KMS-11 (cell line): Measurements from ENCODE around the gene TRIO.

ENCODE experiments used
- H2AFZ ChIP-seq: fragments of 200-600 bp; sonication (generic); 2 replicates; pipeline ENCODE4 v1.6.1; 2016; ENCODE audit warnings: antibody characterized with exemption, mixed run types, low read depth
- H3K27ac ChIP-seq: fragments of 200-600 bp; sonication (generic); 2 replicates; pipeline ENCODE4 v1.6.1; 2016; ENCODE audit warnings: mild to moderate bottlenecking, mixed run types
- H3K27me3 ChIP-seq: fragments of 200-600 bp; sonication (generic); 2 replicates; pipeline ENCODE4 v1.6.1; 2017; ENCODE audit warnings: mild to moderate bottlenecking, low read depth, mixed run types, moderate library complexity; ENCODE audit not compliant: insufficient read depth
- H3K36me3 ChIP-seq: fragments of 200-600 bp; sonication (generic); 2 replicates; pipeline ENCODE4 v1.6.1; 2017; ENCODE audit warnings: mild to moderate bottlenecking, mixed run types; ENCODE audit not compliant: insufficient read depth
- H3K4me1 ChIP-seq: fragments of 200-600 bp; sonication (generic); 2 replicates; pipeline ENCODE4 v1.6.1; 2016; ENCODE audit warnings: mild to moderate bottlenecking, low read depth, mixed run types; ENCODE audit not compliant: poor library complexity, severe bottlenecking
- H3K4me2 ChIP-seq: fragments of 200-600 bp; sonication (generic); 2 replicates; pipeline ENCODE4 v1.7.0; 2016; ENCODE audit warnings: mild to moderate bottlenecking, mixed run types
- H3K4me3 ChIP-seq: fragments of 200-600 bp; sonication (generic); IDR thresholded peaks from 2 replicates; pipeline ENCODE4 v1.6.1; 2017; ENCODE audit warnings: low read depth, low read length, mixed read lengths; ENCODE audit not compliant: insufficient read depth
- H3K79me2 ChIP-seq: fragments of 200-600 bp; sonication (generic); 2 replicates; pipeline ENCODE4 v1.6.1; 2016; ENCODE audit warnings: low read depth, mixed run types; ENCODE audit not compliant: insufficient read depth
- H3K9ac ChIP-seq: fragments of 200-600 bp; sonication (generic); 2 replicates; pipeline ENCODE4 v1.6.1; 2016; ENCODE audit warnings: mild to moderate bottlenecking, mixed run types
- H4K20me1 ChIP-seq: fragments of 200-600 bp; sonication (generic); 2 replicates; pipeline ENCODE4 v1.6.1; 2016; ENCODE audit warnings: mild to moderate bottlenecking, mixed run types; ENCODE audit not compliant: insufficient read depth
- CTCF ChIP-seq: fragments of 200-600 bp; sonication (generic); conservative IDR thresholded peaks from 2 replicates; pipeline ENCODE4 v1.6.1; 2017; ENCODE audit warnings: low read depth, mild to moderate bottlenecking, antibody characterized with exemption, low read length, moderate library complexity, mixed read lengths

Gene TRIO

DNA sequence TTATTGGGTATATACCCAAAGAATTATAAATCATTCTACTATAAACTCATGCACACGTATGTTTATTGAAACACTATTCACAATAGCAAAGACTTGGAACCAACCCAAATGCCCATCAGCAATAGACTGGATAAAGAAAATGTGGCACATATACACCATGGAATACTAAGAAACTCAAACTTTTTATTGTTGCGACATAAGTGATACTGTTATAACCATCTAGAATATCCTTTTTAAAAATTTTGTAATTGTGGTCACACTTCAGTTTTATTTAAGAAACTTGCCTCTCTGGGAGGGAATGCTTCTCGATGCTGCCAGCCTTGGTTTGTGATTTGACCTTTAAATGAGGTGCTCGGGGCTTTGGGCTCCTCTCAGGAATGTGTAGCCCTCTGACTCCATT, 237.6 kb downstream of the TRIO start:
- Histone ChIP-seq H3K79me2 (no peaks in the 10 kb centered on the region), H3K36me3 (peaks cover 10% of the 10 kb centered on the region; the same call in 1 of the 2 replicates), H3K4me1 (no peaks in the 10 kb centered on the region)

DNA sequence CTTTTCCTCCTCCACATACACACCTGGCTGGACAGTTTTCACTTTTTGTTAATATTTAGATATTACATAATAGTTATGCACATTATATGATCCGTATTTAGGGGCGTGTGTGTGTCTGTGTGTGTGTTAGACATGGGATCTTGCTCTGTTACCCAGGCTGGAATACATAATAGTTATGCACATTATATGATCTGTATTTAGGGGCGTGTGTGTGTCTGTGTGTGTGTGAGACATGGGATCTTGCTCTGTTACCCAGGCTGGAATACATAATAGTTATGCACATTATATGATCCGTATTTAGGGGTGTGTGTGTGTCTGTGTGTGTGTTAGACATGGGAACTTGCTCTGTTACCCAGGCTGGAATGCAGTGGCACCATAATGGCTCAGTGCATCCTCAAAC, 239.5 kb downstream of the TRIO start:
- H3K4me2 ChIP-seq = no peak overlapping the region
- no peaks in the 10 kb centered on the region for H4K20me1 ChIP-seq
- no peak for TF ChIP-seq CTCF

More for the DNA sequence above, 237.6 kb downstream of the TRIO start:
- Histone ChIP-seq H3K4me2 (no peak overlapping the region), H3K27ac (no peak overlapping the region), H3K27me3 (no peaks in the 10 kb centered on the region), H3K4me3 (no peak overlapping the region), H3K9ac (no peak overlapping the region), H4K20me1 (no peaks in the 10 kb centered on the region), H2AFZ (no peak overlapping the region)
- TF ChIP-seq CTCF = no peak

GRCh38 chr5:14383923-14384322, 240.8 kb downstream of the TRIO start:
- H3K4me1 ChIP-seq = no peaks in the 10 kb centered on the region
- peaks cover 6% of the 10 kb centered on the region; the same call in 1 of the 2 replicates for H3K36me3 ChIP-seq
- no peak overlapping the region for H3K27ac ChIP-seq
- no peak for TF ChIP-seq CTCF
- no peak overlapping the region for H2AFZ ChIP-seq
- H3K27me3 ChIP-seq = no peaks in the 10 kb centered on the region
- H3K79me2 ChIP-seq = no peaks in the 10 kb centered on the region
- no peak overlapping the region for H3K4me3 ChIP-seq
- H3K9ac ChIP-seq = no peak overlapping the region
- H4K20me1 ChIP-seq = no peaks in the 10 kb centered on the region
- H3K4me2 ChIP-seq = no peak overlapping the region

More for the DNA sequence above, 239.5 kb downstream of the TRIO start:
- Histone ChIP-seq H3K9ac (no peak overlapping the region), H3K36me3 (peaks cover 10% of the 10 kb centered on the region; the same call in 1 of the 2 replicates), H2AFZ (no peak overlapping the region), H3K79me2 (no peaks in the 10 kb centered on the region), H3K4me3 (no peak overlapping the region), H3K4me1 (no peaks in the 10 kb centered on the region), H3K27ac (no peak overlapping the region), H3K27me3 (no peaks in the 10 kb centered on the region)

- Histone ChIP-seq H3K79me2 (no peaks in the 10 kb centered on the region), H3K9ac (no peak overlapping the region), H3K4me1 (no peaks in the 10 kb centered on the region), H4K20me1 (no peaks in the 10 kb centered on the region), H3K4me3 (no peak overlapping the region), H3K27ac (no peak overlapping the region), H3K4me2 (no peak overlapping the region), H3K36me3 (no peaks in the 10 kb centered on the region; the same call in 1 of the 2 replicates), H2AFZ (no peak overlapping the region), H3K27me3 (no peaks in the 10 kb centered on the region)
- TF ChIP-seq CTCF = no peak
Observed at GRCh38 chr5:14385019-14385418, 241.9 kb downstream of the TRIO start.
